Lower leg skin (tissue), 4 donors: ENCODE results near the gene OR2A1. TPM values are rescaled to one million over a fixed set of nuclear protein-coding genes. Genes with fewer than 3 reads are reported as not detected.
"Not testable (repeated sequence)": the region's sequence is repeated elsewhere in the genome, so short reads cannot be mapped to it uniquely, and the experiment has no call there.

Experiments
- DNase-seq, 2 donors: peaks; one replicate each; pipeline ENCODE4 v3.0.0-alpha.2; 2019; ENCODE audit warnings: low spot score in 2 of 2
- H3K4me3 ChIP-seq: fragments of 200-600 bp; sonication (generic); 2 replicates; pipeline ENCODE4 v1.5.1; 2017; ENCODE audit warnings: mild to moderate bottlenecking, low read depth; ENCODE audit not compliant: poor library complexity, severe bottlenecking
- WGBS, 2 donors: methylation state at CpG; one replicate each; pipeline ENCODE4 v1.1.5; 2018; 5-methylcytosine and 5-hydroxymethylcytosine counted together
- intact Hi-C: fragments of 100-400 bp; cut with DNase I; formaldehyde crosslinking; loops from one replicate; pipeline ENCODE4 v1.15.0; 2023; ENCODE audit warnings: low total_unique reads
- total RNA-seq, 4 donors: library from RNA; depleted of rRNA; stranded (reverse); fragments of >200 nt; gene quantifications; one replicate each; pipeline ENCODE4 v1.1.0, GENCODE V29; 2016

The OR2A1 gene
- total RNA-seq, 4 donors from 2014 or later, result 0.03 to 0.84 (median 0.59) TPM; not detected in 1

DNA sequence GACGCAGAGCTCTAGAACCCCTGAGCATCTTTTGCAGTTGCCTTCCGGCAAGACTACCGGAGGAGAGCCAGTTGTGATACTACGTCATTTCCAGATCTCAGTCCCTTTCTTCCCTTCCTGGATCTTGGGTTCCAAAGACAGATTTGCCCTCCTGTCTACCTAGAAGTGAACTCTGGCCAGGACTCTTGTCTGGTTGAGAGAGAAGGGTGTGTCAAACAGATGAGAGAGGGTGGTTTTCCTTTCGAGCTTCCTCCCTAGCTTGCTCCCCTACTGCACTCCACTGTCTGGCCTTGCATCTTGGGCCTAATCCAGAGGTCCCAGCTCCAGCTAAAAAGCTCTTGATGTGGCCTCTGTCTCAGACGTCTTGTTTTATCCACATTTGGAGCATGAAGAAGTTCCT, 44.0 kb downstream of the OR2A1 start:
- intact Hi-C loops, H3K4me3 ChIP-seq, DNase-seq: not testable (repeated sequence)
- WGBS, 2 donors, result no CpG with 5 or more reads among the region's 6 CpGs

DNA sequence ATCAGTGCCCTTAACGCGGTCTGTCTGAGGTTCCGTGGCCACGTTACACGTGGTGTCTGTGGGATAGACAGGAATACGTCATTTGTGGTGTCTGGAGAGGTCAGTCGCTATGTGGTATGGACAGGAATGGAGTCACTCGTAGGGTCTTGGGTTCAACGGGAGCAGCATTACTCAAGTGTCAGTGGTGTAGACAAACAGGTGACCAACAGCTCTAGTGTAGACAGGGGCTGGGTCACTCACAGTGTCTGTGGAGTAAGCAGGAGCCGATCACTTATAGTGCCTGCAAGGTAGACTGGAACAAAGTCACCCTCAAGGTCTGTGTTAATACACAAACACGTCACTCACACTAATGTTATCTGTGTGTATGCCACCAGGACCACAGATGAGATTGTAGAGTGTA, 44.6 kb downstream of the OR2A1 start:
- DNase-seq, intact Hi-C loops, H3K4me3 ChIP-seq: not testable (repeated sequence)
- 78% methylated on average over 2 of the region's 11 CpGs; no CpG with 5 or more reads in 1 of the 2 donors for WGBS, 2 donors

DNA sequence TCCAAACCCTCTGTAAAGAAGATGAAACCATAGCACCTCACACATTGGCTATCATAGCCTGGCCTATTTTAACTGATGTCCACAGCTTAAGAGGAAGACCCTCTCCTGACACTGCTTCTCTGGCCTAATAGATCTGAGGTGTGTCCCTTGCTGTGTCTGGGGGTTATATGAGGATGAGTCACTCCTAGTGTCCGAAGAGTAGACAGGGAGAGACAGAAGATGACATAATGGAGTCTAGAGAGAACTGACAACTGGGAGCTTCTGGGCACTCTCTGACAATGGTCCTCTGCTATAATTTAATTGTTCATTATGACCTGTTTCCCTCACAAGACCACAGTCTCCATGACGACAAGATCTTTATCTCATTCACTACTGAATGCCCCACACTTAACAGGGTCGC, 49.8 kb downstream of the OR2A1 start:
- DNase-seq, H3K4me3 ChIP-seq, intact Hi-C loops: not testable (repeated sequence)
- no CpG with 5 or more reads among the region's 3 CpGs for WGBS, 2 donors

DNA sequence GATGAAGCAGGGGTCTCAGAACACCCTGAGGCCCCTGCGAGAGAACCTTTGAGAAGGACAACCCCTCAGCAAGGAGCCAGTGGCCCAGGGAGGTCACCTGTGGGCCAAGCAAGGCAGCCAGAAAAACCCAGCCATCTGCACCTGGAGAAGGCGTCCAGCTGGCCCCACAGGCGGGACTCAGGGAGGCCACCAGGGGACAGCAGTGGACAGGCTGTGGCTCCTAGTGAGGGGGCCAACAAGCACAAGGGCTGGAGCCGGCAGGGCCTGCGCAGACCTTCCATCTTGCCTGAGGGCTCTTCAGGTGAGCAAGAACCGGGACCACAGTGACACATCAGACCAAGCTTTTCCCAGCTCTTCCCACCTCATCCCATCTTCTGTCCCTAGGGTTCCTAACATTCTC, 53.3 kb downstream of the OR2A1 start:
- WGBS, 2 donors, result no CpG with 5 or more reads among the region's 6 CpGs
- intact Hi-C loops, DNase-seq: not testable (repeated sequence)

DNA sequence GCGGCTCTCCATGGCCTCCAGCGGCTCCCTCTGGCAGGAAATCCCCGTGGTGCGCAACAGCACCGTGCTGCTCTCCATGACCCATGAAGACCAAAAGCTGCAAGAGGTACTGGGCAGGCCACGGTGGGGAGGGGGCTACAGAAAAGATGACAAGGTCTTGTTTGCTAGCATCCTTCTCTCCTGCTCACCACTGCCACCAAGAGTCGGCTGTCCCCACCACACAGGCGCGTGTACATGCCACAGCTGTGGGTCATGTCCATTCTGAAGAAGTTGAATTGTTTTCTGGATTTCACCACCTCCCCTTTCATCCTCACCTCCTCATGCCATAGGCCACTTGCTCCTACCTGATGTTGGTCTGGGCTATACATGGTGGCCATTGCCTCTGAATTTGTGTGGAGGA, 55.0 kb downstream of the OR2A1 start:
- DNase-seq, intact Hi-C loops, H3K4me3 ChIP-seq: not testable (repeated sequence)
- no CpG with 5 or more reads among the region's 9 CpGs for WGBS, 2 donors

More for the DNA sequence above, 53.3 kb downstream of the OR2A1 start:
- not testable (repeated sequence) for H3K4me3 ChIP-seq

DNA sequence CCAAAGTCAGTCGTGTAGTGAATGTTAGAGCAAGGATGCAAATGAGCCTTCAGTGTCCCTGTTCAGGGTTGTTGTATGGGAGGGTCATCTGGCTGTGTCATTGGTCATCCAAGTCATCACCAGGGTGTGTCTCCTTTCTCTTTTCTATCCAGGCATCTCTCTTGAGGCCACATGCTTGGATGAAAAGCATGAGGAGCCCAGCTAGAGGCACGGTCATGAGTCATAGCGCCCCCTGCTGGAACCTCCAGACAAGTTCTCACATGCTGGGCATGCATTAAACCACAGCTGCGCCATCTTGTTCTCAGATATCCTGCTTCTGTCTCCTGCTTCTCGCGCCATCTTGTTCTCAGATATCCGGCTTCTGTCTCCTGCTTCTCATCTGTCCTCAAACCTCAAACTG, 57.0 kb downstream of the OR2A1 start:
- H3K4me3 ChIP-seq, intact Hi-C loops, DNase-seq: not testable (repeated sequence)
- WGBS, 2 donors, result no CpG with 5 or more reads among the region's 7 CpGs

Other genes starting within 250 kb of the OR2A1 start
- not detected for gene OR2A25, start 242.6 kb upstream of the OR2A1 start, total RNA-seq
- gene OR2A12, start 226.1 kb upstream of the OR2A1 start, total RNA-seq, result not detected
- not detected for gene OR2A2, start 202.8 kb upstream of the OR2A1 start, total RNA-seq
- not detected for gene OR2A14, start 189.2 kb upstream of the OR2A1 start, total RNA-seq
- 10 to 100 TPM in 2 of 4 donors, 1 to 10 TPM in 2; 4.8 to 28.2 (median 13.0) TPM for gene CTAGE4, start 129.0 kb upstream of the OR2A1 start, total RNA-seq
- 10 to 100 TPM; 16.9 to 23.4 (median 20.9) TPM for gene ARHGEF35, start 116.6 kb upstream of the OR2A1 start, total RNA-seq
- under 1 TPM in 1 of 4 donors, not detected in 3; 0.59 TPM for gene OR2A42, start 72.8 kb upstream of the OR2A1 start, total RNA-seq
- gene OR2A7, start 47.6 kb upstream of the OR2A1 start, total RNA-seq, result 10 to 100 TPM; 11.2 to 52.1 (median 19.3) TPM
- gene CTAGE8, start 43.1 kb upstream of the OR2A1 start, total RNA-seq, result 1 to 10 TPM; 1.6 to 9.7 (median 4.5) TPM
- 100 to 1,000 TPM in 1 of 4 donors, 10 to 100 TPM in 3; 73.7 to 141 (median 81.4) TPM for gene ARHGEF5, start 43.0 kb downstream of the OR2A1 start, total RNA-seq
- gene NOBOX, start 91.3 kb downstream of the OR2A1 start, total RNA-seq, result not detected